ENCODE measurements around the gene UGT1A4.

The UGT1A4 gene

GRCh38 chr2:233795735-233796171 is 77.2 kb downstream of the UGT1A4 start:
- Histone ChIP-seq H3K4me1 (ENCODE audit: insufficient read depth, low read length, poor library complexity, severe bottlenecking) (no peaks in the 10 kb centered on the region), H2AFZ (ENCODE audit: low read length) (no peak overlapping the region), H3K27me3 (ENCODE audit: insufficient read depth, low read length, poor library complexity, severe bottlenecking) (no peaks in the 10 kb centered on the region), H3K9me3 (ENCODE audit: insufficient read depth, low read depth, low read length) (no peaks in the 10 kb centered on the region), H3F3A (ENCODE audit: low read depth) (no peaks in the 10 kb centered on the region), H3K9me2 (replicated peaks; ENCODE audit: low read depth, low read length) (no peaks in the 10 kb centered on the region), H3K4me3 (ENCODE audit: low read length, poor library complexity, severe bottlenecking) (no peak overlapping the region), H3K36me3 (ENCODE audit: insufficient read depth, low read length) (no peaks in the 10 kb centered on the region), H3K79me2 (ENCODE audit: insufficient read depth, low read length) (no peaks in the 10 kb centered on the region), H3K9ac (ENCODE audit: low read depth, low read length, poor library complexity, severe bottlenecking) (no peak overlapping the region), H4K20me1 (ENCODE audit: insufficient read depth, low read length, poor library complexity, severe bottlenecking) (no peaks in the 10 kb centered on the region), H3K4me2 (ENCODE audit: low read depth, low read length, poor library complexity, severe bottlenecking) (no peak overlapping the region)
- TF ChIP-seq CTCF (conservative IDR thresholded peaks at IDR 0.05; ENCODE audit: low read length) = no peak
- no peak for TF ChIP-seq EZH2phosphoT487 (IDR thresholded peaks at IDR 0.05; ENCODE audit: borderline replicate concordance)

- Histone ChIP-seq H3K4me2 (ENCODE audit: low read depth, low read length, poor library complexity, severe bottlenecking) (no peak overlapping the region), H3K9ac (ENCODE audit: low read depth, low read length, poor library complexity, severe bottlenecking) (no peak overlapping the region), H3K4me3 (ENCODE audit: low read length, poor library complexity, severe bottlenecking) (no peak overlapping the region), H3F3A (ENCODE audit: low read depth) (no peaks in the 10 kb centered on the region), H3K9me3 (ENCODE audit: insufficient read depth, low read depth, low read length) (no peaks in the 10 kb centered on the region), H3K9me2 (replicated peaks; ENCODE audit: low read depth, low read length) (no peaks in the 10 kb centered on the region), H2AFZ (ENCODE audit: low read length) (no peak overlapping the region), H3K79me2 (ENCODE audit: insufficient read depth, low read length) (no peaks in the 10 kb centered on the region), H4K20me1 (ENCODE audit: insufficient read depth, low read length, poor library complexity, severe bottlenecking) (no peaks in the 10 kb centered on the region), H3K27me3 (ENCODE audit: insufficient read depth, low read length, poor library complexity, severe bottlenecking) (no peaks in the 10 kb centered on the region), H3K36me3 (ENCODE audit: insufficient read depth, low read length) (no peaks in the 10 kb centered on the region), H3K4me1 (ENCODE audit: insufficient read depth, low read length, poor library complexity, severe bottlenecking) (no peaks in the 10 kb centered on the region)
- TF ChIP-seq CTCF (conservative IDR thresholded peaks at IDR 0.05; ENCODE audit: low read length) (no peak), EZH2phosphoT487 (IDR thresholded peaks at IDR 0.05; ENCODE audit: borderline replicate concordance) (no peak)
These were observed 77.7 kb downstream of the UGT1A4 start for GRCh38 chr2:233796254-233796653.

DNA sequence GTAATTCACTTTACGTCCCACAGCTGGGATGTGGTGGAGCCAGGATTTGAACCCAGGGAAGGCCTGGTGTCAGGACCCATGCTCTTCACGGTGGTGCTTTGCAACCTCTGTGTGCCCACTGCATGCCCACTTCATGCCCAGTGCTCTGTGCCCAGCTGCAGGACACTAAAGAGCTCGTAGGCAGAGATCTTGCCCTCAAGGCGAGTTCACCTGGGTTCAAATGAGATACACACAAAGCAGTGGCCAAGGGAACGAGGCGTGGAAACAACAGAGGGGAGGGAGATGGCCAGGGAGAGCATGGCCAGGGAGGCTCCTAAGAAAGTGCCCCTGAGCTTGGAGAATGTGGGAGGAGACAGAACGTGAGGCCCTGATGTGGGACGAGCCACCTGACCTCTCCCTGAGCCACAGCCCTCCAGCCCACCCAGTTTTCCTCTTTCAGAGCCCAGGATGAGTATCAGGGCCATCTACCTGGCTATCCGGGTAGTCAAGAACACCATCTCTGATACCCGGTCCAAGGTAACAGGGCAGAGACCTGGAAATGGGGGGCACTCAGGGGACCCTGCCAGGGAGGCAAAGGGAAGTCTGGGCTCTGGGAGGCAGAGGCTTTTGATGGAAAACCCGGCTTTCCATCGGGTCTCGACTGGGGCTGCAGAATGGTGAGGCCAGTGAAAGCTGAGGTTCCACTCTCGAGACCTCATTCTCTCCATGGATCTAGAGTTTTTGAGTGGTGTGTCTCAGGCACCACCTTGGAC is 80.0 kb downstream of the UGT1A4 start:
- Histone ChIP-seq H3K9me2 (replicated peaks; ENCODE audit: low read depth, low read length) (no peaks in the 10 kb centered on the region), H3K4me1 (ENCODE audit: insufficient read depth, low read length, poor library complexity, severe bottlenecking) (no peaks in the 10 kb centered on the region), H3K9me3 (ENCODE audit: insufficient read depth, low read depth, low read length) (no peaks in the 10 kb centered on the region), H3K4me3 (ENCODE audit: low read length, poor library complexity, severe bottlenecking) (no peak overlapping the region), H4K20me1 (ENCODE audit: insufficient read depth, low read length, poor library complexity, severe bottlenecking) (no peaks in the 10 kb centered on the region), H3K27me3 (ENCODE audit: insufficient read depth, low read length, poor library complexity, severe bottlenecking) (no peaks in the 10 kb centered on the region), H3K4me2 (ENCODE audit: low read depth, low read length, poor library complexity, severe bottlenecking) (no peak overlapping the region), H3K9ac (ENCODE audit: low read depth, low read length, poor library complexity, severe bottlenecking) (no peak overlapping the region), H3F3A (ENCODE audit: low read depth) (no peaks in the 10 kb centered on the region), H2AFZ (ENCODE audit: low read length) (no peak overlapping the region), H3K79me2 (ENCODE audit: insufficient read depth, low read length) (no peaks in the 10 kb centered on the region), H3K36me3 (ENCODE audit: insufficient read depth, low read length) (no peaks in the 10 kb centered on the region)
- no peak for TF ChIP-seq CTCF (conservative IDR thresholded peaks at IDR 0.05; ENCODE audit: low read length)
- TF ChIP-seq EZH2phosphoT487 (IDR thresholded peaks at IDR 0.05; ENCODE audit: borderline replicate concordance) = no peak

Measured in Loucy (cell line).